Hindlimb muscle (tissue), 1 donor: Measurements from ENCODE around the gene CRMP1. TPM values are rescaled to one million over a fixed set of nuclear protein-coding genes. Genes with fewer than 3 reads are reported as not detected.

ENCODE experiments used
- DNase-seq: peaks from one replicate; pipeline ENCODE4 v3.0.0-alpha.2; 2013
- polyA plus RNA-seq: library from polyadenylated mRNA; unstranded; fragments of 120-200 nt; gene quantifications from one replicate; pipeline ENCODE4 v1.2.1, GENCODE V29; 2013; ENCODE audit not compliant: insufficient read length

Gene CRMP1
- polyA plus RNA-seq, 1 donor, result 18.8 TPM

DNA sequence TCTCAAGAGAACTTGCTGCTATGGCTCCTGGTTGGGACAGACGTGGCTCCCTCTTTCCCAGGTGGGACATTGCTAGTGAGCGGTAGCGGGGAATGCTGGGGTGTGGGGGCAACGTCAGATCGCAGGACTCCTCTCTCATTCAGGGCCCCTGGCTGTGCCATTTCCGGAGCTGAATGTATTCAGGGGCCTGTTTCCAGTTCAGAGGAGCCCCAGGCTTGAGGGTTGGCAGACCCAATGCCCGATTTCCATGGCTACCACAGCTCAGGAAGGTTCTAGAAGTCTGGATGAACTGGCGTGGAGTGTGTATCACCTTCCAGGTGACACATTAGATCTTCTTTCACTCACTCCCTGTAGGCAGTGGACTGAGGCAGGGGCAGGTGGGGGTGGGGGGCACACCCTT is 26.2 kb upstream of the CRMP1 start:
- DNase-seq, result no peak

- no peak for DNase-seq
These were observed 25.6 kb upstream of the CRMP1 start for GRCh38 chr4:5918331-5918985.

DNA sequence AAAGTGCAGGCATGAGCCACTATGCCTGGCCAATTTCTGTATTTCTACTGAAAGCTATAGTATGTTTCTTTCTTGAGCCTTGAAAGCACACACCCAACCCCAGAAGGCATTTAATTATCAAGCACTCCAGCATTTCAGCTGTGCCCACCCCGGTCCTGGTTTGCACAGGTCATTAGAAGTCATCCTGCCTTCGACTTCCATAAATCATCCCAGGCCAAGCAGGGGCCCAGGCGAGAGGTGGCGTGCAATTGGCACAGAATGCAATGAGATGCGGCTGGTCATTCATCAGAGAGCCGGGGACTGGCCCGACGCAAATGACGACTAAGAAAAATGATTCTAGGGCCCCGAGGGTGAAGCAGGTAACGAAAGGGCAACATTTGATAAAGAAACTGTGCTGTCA is 24.8 kb upstream of the CRMP1 start:
- DNase-seq, result no peak

DNA sequence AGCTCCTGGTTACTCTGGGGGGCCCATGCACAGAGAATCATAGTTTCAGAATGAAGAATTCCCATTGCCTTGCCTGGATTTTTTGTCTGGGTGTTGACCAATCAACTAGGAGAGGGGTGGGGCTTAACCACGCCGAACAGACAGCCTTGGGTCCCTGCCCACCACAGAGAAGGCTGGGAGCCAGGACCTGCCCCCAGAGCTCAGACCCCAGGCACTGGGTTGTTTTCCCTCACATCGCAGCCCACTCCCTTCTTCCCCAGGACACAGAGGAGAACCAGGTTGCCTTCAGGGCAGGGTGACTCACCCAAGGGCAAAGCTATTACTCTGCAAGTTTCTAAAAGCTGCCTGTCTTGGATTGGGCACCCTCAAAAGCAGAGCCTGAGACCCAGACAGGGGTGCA is 23.3 kb upstream of the CRMP1 start:
- no peak for DNase-seq

DNA sequence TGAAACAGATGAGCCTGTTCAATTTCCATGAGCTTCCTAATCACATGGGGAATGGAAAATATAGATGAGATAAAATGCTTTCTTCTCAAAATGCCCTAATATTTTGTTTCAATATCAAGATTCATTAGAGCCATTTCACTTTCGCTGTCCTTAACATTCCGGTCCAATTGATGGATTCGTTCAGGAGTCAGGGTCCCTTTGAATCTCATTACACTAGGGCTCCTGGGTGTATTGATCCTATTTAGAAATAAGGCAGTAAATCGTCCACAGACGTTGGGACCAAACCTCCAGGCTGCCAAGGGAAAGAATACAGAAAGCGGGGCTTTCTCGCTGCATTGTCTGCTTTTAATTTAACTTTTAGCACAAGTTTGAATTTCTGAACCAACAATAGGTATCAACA is 20.6 kb upstream of the CRMP1 start:
- DNase-seq, result no peak

DNA sequence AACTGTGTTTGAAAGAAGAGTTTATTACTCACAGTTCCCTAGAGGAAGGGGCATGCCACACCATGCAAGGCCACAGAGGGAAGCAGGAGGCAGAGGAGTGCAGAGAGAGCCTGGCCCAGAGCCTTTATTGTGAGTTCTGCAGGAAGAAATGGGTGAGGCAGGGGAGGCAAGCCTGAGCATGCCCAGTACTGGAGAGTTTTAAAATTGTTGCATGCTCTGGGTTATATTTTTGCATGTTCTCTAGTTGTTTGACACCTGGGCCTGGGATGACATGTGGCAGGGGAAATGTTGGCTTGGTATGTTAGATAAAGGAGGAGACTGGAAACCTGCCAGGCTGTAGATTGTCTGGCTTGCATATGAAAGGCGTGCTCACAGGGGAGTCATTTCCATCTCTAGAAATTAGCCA is 19.7 kb upstream of the CRMP1 start:
- DNase-seq, result no peak

- DNase-seq, result no peak
These were observed 16.1 kb upstream of the CRMP1 start for GRCh38 chr4:5908876-5909427.

GRCh38 chr4:5906191-5906590 is 13.3 kb upstream of the CRMP1 start:
- DNase-seq, result no peak

DNA sequence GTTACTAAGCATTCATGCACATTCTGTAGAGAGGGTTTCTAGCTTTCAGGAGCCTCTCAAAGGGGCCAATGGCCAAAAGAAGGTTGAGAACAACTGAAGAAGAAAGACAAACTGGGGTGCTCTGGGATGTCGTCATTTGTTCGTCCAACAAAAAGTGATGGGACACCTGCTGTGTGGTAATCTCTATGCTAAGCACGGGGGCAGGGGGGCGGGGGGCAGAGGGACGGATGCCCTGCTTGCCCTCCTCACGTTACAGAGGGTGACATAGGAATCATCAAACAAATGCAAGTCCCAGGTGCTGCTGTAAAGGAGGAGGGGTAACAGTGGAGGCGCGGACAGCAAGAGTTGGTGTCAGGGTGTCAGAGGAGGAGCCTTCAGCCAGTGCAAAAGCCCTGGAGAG is 12.8 kb upstream of the CRMP1 start:
- no peak for DNase-seq

- no peak for DNase-seq
These were observed 8.0 kb upstream of the CRMP1 start for GRCh38 chr4:5900844-5901243.

- no peak for DNase-seq
These were observed 7.0 kb upstream of the CRMP1 start for GRCh38 chr4:5899881-5900280.

DNA sequence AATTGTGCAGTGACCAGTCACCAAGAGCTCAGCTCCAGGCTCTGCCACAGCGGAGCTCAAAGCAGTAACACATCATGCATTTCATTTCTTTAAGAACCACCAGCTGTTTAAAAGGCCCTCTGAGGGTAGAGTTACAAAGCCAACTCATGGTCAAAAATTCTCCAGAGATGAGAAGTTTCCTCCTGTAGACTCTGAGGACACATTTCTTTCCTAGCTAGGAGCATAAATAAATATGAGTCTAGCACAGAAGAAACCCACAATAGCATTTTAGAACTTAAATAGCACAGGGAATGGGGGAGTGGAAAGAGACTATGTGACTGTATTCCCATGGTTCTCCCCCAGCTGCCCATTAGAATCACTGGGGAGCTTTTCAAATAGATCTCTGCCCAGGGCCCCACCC is 6.5 kb upstream of the CRMP1 start:
- DNase-seq, result no peak

- no peak for DNase-seq
These were observed 4.8 kb upstream of the CRMP1 start for GRCh38 chr4:5897674-5898073.

DNA sequence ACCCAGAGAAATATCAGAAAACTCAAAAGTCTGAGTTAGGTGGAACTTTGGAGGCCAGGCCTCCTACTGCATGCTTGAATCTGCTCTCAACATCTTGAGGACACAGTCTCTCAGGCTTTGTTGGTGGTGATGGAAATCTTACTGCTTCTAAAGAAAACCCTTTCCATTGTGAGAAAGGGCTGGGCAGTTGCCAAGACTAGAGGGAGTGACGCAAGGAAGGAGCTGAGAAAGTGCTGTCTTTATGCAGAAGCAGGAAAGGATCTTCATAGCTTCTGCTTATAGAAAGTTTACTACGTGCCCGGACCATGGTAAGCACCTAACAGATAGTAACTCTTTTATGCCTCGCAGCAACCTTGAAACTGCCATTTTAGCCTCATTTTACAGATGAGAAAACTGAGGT is 2.4 kb upstream of the CRMP1 start:
- DNase-seq, result no peak

GRCh38 chr4:5894266-5894665 is 1.4 kb upstream of the CRMP1 start:
- DNase-seq, result no peak

DNA sequence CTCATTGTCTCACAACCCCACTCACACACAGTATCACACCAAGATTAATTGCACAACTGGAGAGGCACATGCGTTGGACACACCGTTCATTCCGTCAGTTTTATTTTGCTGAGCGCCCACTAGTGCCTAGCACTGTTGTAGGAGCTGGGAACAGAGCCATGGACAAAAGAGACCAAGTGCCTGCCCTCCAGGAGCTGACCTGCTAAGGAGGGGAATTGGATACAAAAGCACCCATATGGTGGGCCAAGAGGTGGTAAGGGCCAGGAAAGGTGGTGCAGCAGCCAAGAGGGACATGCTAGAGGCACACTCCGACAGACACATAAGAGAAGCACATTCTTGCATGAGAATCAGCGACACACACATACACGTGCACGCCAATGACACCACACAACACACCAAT is 705 bp upstream of the CRMP1 start:
- DNase-seq, result no peak

- DNase-seq, result no peak
These were observed 423 bp downstream of the CRMP1 start for GRCh38 chr4:5892323-5893003.

GRCh38 chr4:5891563-5892322 is 1.1 kb downstream of the CRMP1 start:
- no peak for DNase-seq

DNA sequence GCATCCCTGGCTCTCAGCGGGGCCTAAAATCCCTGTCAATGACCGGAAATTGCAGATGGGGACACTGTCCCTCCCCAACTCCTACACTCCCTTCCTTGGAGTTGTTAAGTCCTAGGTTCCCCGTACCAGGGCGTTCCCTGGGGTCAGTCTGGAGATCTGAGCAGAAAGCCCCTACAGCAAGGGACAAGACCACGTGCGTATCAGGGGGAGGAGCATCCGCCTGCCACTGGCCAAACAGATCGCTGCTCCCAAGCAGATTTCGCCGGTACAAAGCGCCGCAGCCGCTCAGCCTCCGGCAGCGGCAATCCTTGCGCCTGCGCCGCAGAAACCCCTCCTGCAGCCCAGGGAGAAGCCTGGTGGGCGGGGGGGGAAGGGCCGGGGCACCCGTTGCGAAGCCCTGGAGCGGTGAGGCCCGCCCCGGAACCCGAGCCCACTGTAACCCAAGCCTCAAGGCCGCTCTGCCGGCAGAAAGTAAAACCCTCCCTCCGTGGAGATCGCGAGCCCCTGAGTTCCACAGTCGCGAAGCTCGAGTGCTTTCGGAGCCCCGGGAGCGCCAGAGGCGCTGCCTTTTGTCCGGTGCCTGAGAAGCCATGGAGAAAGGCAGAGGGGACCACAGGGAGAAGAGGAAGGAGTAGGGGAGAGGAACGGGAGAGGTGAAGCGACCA is 2.7 kb downstream of the CRMP1 start:
- DNase-seq, result no peak

DNA sequence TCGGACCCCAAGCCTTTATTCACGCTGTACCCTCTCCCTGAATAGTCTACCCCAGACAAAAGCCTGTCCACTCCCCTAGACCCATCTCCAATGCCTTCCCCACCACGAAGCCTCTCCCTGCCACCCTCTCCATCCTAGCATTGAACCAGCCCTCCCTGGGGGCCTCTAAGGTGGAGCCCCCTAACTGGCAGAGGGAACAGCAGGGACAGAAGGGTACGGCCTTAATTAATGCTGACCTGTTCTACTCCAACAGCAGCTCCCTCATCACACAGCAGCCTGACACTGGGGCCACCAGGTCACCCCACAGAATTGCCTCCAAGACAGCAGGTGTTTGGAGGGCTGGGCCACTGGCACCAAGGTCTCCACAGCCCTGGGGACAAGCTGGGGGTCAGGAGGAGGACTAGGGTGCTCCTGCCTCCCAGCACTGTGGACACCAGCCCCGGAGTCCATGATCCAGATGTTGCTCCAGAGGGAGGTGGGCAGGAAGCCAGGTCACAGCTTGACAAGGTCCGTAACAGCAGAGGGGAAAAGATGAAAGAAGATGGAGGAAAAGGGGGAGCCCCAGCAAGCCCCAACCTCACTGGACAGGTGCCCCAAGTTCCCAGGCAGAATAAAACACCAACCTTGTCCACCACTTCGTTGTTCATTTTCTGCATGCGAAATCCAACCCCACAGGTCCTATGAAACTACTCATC is 3.7 kb downstream of the CRMP1 start:
- no peak for DNase-seq

DNA sequence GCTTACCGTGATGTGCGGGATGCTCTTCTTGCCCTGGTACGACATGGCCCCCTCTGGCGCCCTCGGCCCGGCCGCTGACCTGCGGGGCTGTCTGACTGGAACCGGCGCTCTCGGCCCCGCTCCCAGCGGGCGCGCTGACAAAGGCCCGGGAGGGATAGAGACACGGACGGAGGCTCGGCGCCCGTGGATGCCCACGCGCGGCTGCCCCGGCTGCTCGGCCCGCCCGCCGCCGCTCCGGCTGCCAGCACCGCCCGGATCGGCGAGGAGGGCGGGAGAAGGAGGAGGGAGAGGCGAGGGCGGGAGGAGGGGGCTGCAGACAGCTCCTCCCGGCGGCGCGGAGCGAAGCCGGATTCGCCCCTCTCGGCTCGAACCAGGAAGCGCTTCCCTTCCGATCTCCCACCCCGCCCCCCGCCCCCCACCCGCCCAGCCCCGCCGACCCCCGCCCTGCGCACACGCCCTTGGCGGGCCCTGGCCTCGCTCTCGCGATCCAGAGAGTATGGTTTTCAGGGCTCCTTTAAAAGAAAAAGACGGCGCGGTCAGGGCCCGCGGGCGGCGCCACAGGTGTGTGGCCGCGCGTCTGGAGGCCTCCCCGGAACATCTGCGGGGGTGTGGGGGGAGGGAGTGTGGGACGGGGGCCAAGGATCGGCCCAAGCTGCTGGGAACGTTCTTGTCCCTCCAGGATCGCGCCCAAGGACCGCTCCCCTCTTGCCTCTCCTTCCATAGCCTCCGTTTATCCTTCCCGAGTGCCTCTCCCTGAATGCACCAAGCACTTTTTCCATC is 4.5 kb downstream of the CRMP1 start:
- DNase-seq, result peak; percentile 31
